MCF 10A (cell line): Measurements from ENCODE around the gene NR3C2. TPM values are rescaled to one million over a fixed set of nuclear protein-coding genes. Genes with fewer than 3 reads are reported as not detected.

Experiments used
- BruUV-seq: library from RNA; stranded (reverse); fragments of 400-500 nt; replicated peaks from 2 replicates; lab custom pipeline; 2021; lab: Mats Ljungman, UMichigan
- CTCF ChIA-PET: fragments of 300-600 bp; sonication (Branson Sonifier 250); formaldehyde crosslinking; extraction: SDS; loops from one replicate; lab custom pipeline; 2021; ENCODE audit warnings: antibody characterized with exemption, inconsistent platforms; lab: Yijun Ruan, JAX
- POLR2A ChIA-PET: fragments of 300-600, 350-650 bp; sonication (Branson Sonifier 250); formaldehyde crosslinking; extraction: SDS; loops from one replicate; lab custom pipeline; 2020; ENCODE audit warnings: antibody characterized with exemption, inconsistent platforms; lab: Yijun Ruan, JAX
- DNase-seq: peaks from one replicate; pipeline ENCODE4 v3.0.0-alpha.2; 2018; ENCODE audit not compliant: unreplicated experiment
- H3K27ac Mint-ChIP-seq: one replicate; pipeline ENCODE4 v1.8.0; 2022; ENCODE audit warnings: mild to moderate bottlenecking, low read depth, mixed read lengths; ENCODE audit not compliant: unreplicated experiment
- H3K27me3 Mint-ChIP-seq: one replicate; pipeline ENCODE4 v1.8.0; 2022; ENCODE audit warnings: mixed read lengths; ENCODE audit not compliant: insufficient read depth, unreplicated experiment
- H3K36me3 Mint-ChIP-seq: one replicate; pipeline ENCODE4 v1.8.0; 2022; ENCODE audit warnings: mild to moderate bottlenecking, moderate library complexity, mixed read lengths; ENCODE audit not compliant: insufficient read depth, unreplicated experiment
- H3K4me1 Mint-ChIP-seq: one replicate; pipeline ENCODE4 v1.8.0; 2022; ENCODE audit warnings: mixed read lengths; ENCODE audit not compliant: insufficient read depth, unreplicated experiment
- H3K4me3 Mint-ChIP-seq: one replicate; pipeline ENCODE4 v1.8.0; 2022; ENCODE audit warnings: mild to moderate bottlenecking, moderate library complexity, mixed read lengths; ENCODE audit not compliant: unreplicated experiment
- H3K9me3 Mint-ChIP-seq: one replicate; pipeline ENCODE4 v1.8.0; 2022; ENCODE audit warnings: mixed read lengths; ENCODE audit not compliant: unreplicated experiment
- CTCF ChIP-seq: fragments of 200-600 bp; IDR thresholded peaks from one replicate; pipeline ENCODE4 v1.8.0; 2022; ENCODE audit warnings: antibody characterized with exemption, mild to moderate bottlenecking; ENCODE audit not compliant: unreplicated experiment
- intact Hi-C: fragments of 100-400 bp; cut with micrococcal nuclease; formaldehyde crosslinking; loops from 2 replicates; pipeline ENCODE4 v1.14.1; 2022
- total RNA-seq: library from RNA; stranded (reverse); gene quantifications from 2 replicates; pipeline ENCODE4 v1.2.3, GENCODE V29; 2022

NR3C2 gene
- total RNA-seq, 1 experiment from 2014 or later = 0.21 TPM

- no peak for DNase-seq
- ChIA-PET POLR2A (no interaction called here), CTCF (interaction anchor here (0.6 kb wide), 1 partner anchor 764 kb away, joined by 3 read pairs; no protein-coding TSS in a partner anchor)
- intact Hi-C loops = no loop called here
- no peak overlapping the region for H3K4me3 Mint-ChIP-seq
- no peaks in the 10 kb centered on the region for H3K36me3 Mint-ChIP-seq
- H3K4me1 Mint-ChIP-seq = no peaks in the 10 kb centered on the region
- no peak overlapping the region for H3K27ac Mint-ChIP-seq
- no TSS peak for BruUV-seq
- no peak for TF ChIP-seq CTCF
- H3K9me3 Mint-ChIP-seq = no peaks in the 10 kb centered on the region
- H3K27me3 Mint-ChIP-seq = no peaks in the 10 kb centered on the region
Measured at GRCh38 chr4:148288448-148288847, 153.8 kb downstream of the NR3C2 start.

DNA sequence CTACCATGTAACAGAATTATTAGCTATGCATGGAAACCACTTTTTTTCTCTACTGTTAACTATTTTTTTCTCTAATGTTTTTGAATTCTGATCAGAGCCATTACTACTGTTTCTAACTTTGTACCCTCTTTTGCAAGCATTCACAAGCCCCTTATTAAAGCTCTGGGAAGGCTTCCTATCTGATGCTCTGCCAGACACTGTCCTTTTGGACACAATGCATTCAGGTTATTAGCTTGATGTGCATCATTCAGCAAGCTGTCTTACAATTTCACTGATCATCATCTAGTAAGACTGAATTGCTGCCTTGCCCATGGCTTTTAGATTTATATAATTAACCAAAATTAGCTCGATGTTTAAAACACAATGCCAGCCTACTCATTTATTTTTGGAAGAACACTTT lies 155.1 kb downstream of the NR3C2 start:
- intact Hi-C loops = no loop called here
- DNase-seq = no peak
- TF ChIP-seq CTCF = no peak
- Mint-ChIP-seq H3K27ac (no peak overlapping the region), H3K4me3 (no peak overlapping the region), H3K27me3 (no peaks in the 10 kb centered on the region), H3K4me1 (no peaks in the 10 kb centered on the region), H3K9me3 (no peaks in the 10 kb centered on the region), H3K36me3 (no peaks in the 10 kb centered on the region)
- BruUV-seq = no TSS peak
- ChIA-PET CTCF (interaction anchor here (0.6 kb wide), 1 partner anchor 957 kb away, joined by 4 read pairs; no protein-coding TSS in a partner anchor), POLR2A (interaction anchor here (1.1 kb wide), 1 partner anchor 28 kb away, joined by 3 read pairs; no protein-coding TSS in a partner anchor)

DNA sequence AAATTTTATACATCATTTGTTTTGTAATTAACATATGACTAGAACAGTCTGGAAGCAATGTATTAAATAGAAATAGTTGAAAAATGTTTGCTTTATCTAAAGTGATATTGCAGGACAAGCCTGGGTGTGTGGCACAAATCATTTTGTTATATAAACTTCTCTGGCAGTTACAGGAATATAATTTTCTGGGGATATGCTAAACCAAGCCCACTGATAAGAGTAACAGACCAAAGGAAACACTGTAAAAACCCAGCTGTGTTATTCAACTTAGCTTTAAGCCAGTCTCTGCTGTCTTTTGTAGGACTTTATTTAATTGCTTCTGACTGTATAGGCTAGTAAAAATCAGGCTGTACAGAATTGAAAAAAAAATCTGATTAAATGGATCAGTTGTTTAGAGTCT lies 156.2 kb downstream of the NR3C2 start:
- Mint-ChIP-seq H3K4me3 (no peak overlapping the region), H3K27ac (no peak overlapping the region), H3K36me3 (no peaks in the 10 kb centered on the region), H3K9me3 (no peaks in the 10 kb centered on the region), H3K27me3 (no peaks in the 10 kb centered on the region), H3K4me1 (no peaks in the 10 kb centered on the region)
- CTCF ChIA-PET = no interaction called here
- intact Hi-C loops = no loop called here
- BruUV-seq = no TSS peak
- POLR2A ChIA-PET = interaction anchor here (1.1 kb wide), 1 partner anchor 27 kb away, joined by 3 read pairs; no protein-coding TSS in a partner anchor
- no peak for DNase-seq
- no peak for TF ChIP-seq CTCF

- H3K27me3 Mint-ChIP-seq = no peaks in the 10 kb centered on the region
- H3K36me3 Mint-ChIP-seq = no peaks in the 10 kb centered on the region
- TF ChIP-seq CTCF = no peak
- no peak for DNase-seq
- H3K4me3 Mint-ChIP-seq = no peak overlapping the region
- no TSS peak for BruUV-seq
- no peak overlapping the region for H3K27ac Mint-ChIP-seq
- H3K4me1 Mint-ChIP-seq = no peaks in the 10 kb centered on the region
- ChIA-PET CTCF (no interaction called here), POLR2A (no interaction called here)
- H3K9me3 Mint-ChIP-seq = no peaks in the 10 kb centered on the region
- intact Hi-C loops = loop anchor here (1.0 kb wide), 1 partner anchor 981 kb away; no protein-coding TSS in a partner anchor
Measured at GRCh38 chr4:148283665-148284064, 158.5 kb downstream of the NR3C2 start.
